Subcutaneous abdominal adipose tissue (tissue), 5 donors: ENCODE data around the gene PPIH.
A peak's percentile ranks its signal among the peaks of the same experiment; 100 is the strongest.
"Not testable (repeated sequence)": the region's sequence is repeated elsewhere in the genome, so short reads cannot be mapped to it uniquely, and the experiment has no call there.

Source experiments
- H3K27ac ChIP-seq: one replicate; pipeline ENCODE4 v1.7.0; 2013; ENCODE audit warnings: low read depth, mild to moderate bottlenecking, inconsistent platforms, low read length, moderate library complexity
- H3K27me3 ChIP-seq, 5 donors: one replicate each; pipeline ENCODE4 v1.7.0; 2013; ENCODE audit warnings: low read length in 5 of 5, inconsistent platforms in 1 of 5; ENCODE audit not compliant: control insufficient read depth in 5 of 5, insufficient read depth in 4 of 5
- H3K36me3 ChIP-seq, 5 donors: one replicate each; pipeline ENCODE4 v1.7.0; 2013; ENCODE audit warnings: low read length in 5 of 5; ENCODE audit not compliant: control insufficient read depth in 5 of 5, insufficient read depth in 5 of 5
- H3K4me1 ChIP-seq, 5 donors: one replicate each; pipeline ENCODE4 v1.7.0; 2013; ENCODE audit warnings: low read length in 5 of 5, mild to moderate bottlenecking in 3 of 5, moderate library complexity in 1 of 5; ENCODE audit not compliant: control insufficient read depth in 5 of 5, insufficient read depth in 5 of 5
- H3K4me3 ChIP-seq, 5 donors: one replicate each; pipeline ENCODE4 v1.7.0; 2013; ENCODE audit warnings: low read length in 5 of 5, low read depth in 1 of 5
- H3K9ac ChIP-seq, 5 donors: one replicate each; pipeline ENCODE4 v1.7.0; 2013; ENCODE audit warnings: low read length in 5 of 5, mild to moderate bottlenecking in 4 of 5, moderate library complexity in 3 of 5
- H3K9me3 ChIP-seq, 5 donors: one replicate each; pipeline ENCODE4 v1.7.0; 2013; ENCODE audit warnings: low read length in 5 of 5; ENCODE audit not compliant: control insufficient read depth in 5 of 5
- donor health status: healthy.
- donor health status: healthy.
- donor health status: healthy.
- donor health status: healthy.
- donor health status: healthy.

Gene PPIH

DNA sequence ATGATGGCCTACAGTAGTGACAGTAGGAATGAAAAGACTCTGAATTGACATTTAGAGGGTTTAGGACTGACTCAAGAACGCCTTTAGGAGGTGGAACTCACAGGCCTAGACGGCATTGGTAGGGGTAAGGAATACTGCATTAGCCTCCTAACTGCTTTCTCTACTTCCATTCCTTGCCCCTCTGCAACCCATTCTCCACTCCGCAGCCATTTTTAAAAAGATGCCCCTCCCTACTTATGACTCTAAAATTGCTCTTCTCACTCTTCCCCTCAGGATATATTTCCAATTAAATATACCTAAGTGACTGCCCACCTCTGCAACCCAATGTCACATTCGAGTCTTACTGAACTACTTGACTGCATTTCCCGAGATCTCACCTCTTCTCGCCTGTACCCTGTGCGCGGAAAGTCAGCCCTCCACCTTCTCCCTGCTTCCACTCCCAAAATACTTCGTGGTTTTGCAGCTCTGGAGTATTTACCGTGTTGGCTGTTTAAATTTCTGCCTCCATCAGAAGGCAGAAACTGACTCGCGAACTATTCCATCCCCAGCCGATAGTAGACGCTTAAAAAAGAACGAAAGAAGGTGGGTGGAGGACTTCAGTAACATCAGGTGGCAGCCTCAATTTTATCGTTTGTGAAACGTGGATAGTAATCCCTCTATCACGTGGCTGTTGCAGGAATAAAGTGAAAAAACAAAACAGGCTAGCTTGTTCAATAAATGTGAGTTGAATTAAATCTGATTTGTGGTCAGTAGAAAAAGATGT is 22.9 kb downstream of the PPIH start:
- peak overlapping the region; percentile 73 to 99 (median 91) for H3K9ac ChIP-seq
- H3K4me1 ChIP-seq, result peaks cover 0 to 52% (median 46%) of the 10 kb centered on the region in 5 donors

DNA sequence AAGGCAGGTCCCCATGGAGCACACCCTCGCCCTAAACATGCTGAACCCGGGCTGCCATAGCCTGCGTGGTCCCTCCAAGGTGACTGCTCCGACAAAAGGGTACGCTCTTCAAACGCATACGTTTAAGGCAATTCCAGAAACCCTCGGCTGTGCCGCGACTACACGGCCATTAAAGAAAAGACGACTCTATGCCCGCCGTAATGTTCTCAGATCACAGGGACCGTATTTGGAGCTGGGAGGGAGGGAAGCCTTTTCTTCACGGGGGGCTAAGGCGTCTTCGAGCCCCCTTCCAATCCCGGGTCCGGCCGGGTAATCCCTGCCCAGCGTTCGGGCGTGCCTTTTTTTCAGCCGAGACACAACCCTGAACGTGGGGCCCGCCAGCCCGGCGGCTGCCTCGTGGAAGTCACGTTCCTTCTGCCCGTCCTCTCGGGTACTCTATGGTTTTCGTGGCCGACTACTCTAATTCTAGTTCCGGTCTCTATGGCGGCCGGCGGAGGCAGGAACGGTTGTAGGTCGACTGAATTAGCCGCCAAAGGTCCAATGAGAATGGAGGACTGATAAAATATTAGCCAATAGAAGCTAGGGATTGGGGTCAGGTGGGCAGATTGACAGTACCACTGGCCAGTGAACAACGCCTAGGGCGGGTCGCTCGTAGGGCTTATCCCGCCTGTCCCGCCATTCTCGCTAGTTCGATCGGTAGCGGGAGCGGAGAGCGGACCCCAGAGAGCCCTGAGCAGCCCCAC is 23.7 kb downstream of the PPIH start, which contains the start of gene YBX1:
Gene YBX1 (plus strand): TSS at position 678 of the 743 bp plus-strand sequence. CDS start 148 bp downstream, outside the sequence.
- Histone ChIP-seq H3K27ac (peak within 1 kb of the TSS; percentile 94), H3K4me1 (peaks cover 0 to 60% (median 54%) of the 10 kb centered on the region in 5 donors), H3K36me3 (peaks cover 0 to 4% (median 2%) of the 10 kb centered on the region in 5 donors), H3K27me3 (no peaks in the 10 kb centered on the region), H3K9me3 (no peaks in the 10 kb centered on the region), H3K4me3 (peak within 1 kb of the TSS; percentile 76 to 97 (median 84)), H3K9ac (peak within 1 kb of the TSS; percentile 73 to 99 (median 91))

More for the DNA sequence above, 22.9 kb downstream of the PPIH start:
- peak overlapping the region; percentile 94 for H3K27ac ChIP-seq
- no peaks in the 10 kb centered on the region for H3K9me3 ChIP-seq
- peak overlapping the region; percentile 76 to 97 (median 84) for H3K4me3 ChIP-seq
- H3K27me3 ChIP-seq, result no peaks in the 10 kb centered on the region
- H3K36me3 ChIP-seq, result peaks cover 0 to 4% (median 4%) of the 10 kb centered on the region in 5 donors

DNA sequence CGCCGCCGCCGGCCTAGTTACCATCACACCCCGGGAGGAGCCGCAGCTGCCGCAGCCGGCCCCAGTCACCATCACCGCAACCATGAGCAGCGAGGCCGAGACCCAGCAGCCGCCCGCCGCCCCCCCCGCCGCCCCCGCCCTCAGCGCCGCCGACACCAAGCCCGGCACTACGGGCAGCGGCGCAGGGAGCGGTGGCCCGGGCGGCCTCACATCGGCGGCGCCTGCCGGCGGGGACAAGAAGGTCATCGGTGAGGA is 24.2 kb downstream of the PPIH start:
- H3K27ac ChIP-seq, H3K36me3 ChIP-seq, H3K9me3 ChIP-seq, H3K27me3 ChIP-seq: not testable (repeated sequence)
- Histone ChIP-seq H3K4me1 (peaks cover 0 to 64% (median 56%) of the 10 kb centered on the region in 5 donors), H3K4me3 (peak overlapping the region in 4 of 5 donors; percentile 59 to 84 (median 78)), H3K9ac (peak overlapping the region in 2 of 5 donors; percentile 52 to 97)

DNA sequence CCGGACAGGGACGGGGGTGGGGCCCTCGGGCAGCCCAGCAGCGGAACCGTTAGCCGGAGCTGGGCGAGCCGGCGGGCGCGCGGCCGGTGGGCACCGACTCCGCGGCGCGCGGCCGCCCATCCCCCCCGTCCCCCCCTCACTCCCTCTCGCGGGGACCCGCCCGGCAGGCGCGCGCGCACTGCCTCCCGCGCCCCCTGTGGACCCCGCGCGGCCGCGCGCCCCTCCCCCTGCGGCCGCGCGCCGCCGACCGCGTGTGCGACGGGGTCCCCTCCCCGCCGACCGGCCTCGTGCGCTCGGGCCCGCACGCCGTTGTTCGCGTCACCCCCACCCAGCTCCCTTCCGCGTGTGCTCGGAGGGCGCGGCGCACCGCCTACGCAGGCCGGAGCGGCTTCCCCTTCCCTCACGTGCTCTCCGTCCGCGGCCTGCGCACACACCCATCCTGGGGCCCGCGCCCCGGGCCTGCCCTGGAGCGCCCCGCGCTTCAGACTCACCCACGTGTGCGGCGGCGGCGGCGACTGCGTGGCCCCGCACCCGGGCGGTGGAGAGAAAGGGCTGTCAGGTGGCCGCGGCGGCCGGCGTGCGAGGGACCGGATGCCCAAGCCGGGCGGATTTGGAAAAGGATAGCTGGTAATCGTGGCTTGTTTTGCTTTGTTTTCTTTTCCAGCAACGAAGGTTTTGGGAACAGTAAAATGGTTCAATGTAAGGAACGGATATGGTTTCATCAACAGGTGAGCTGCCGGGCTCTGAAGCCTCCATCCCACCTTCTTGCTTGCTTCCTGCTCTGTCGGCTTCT is 24.7 kb downstream of the PPIH start:
- Histone ChIP-seq H3K27me3 (no peaks in the 10 kb centered on the region), H3K9me3 (no peaks in the 10 kb centered on the region), H3K9ac (peak overlapping the region; percentile 12 to 88 (median 52)), H3K27ac (peak overlapping the region; percentile 38), H3K36me3 (peaks cover 0 to 8% (median 4%) of the 10 kb centered on the region in 5 donors), H3K4me1 (peaks cover 0 to 68% (median 60%) of the 10 kb centered on the region in 5 donors), H3K4me3 (peak overlapping the region; percentile 67 to 82 (median 76))

DNA sequence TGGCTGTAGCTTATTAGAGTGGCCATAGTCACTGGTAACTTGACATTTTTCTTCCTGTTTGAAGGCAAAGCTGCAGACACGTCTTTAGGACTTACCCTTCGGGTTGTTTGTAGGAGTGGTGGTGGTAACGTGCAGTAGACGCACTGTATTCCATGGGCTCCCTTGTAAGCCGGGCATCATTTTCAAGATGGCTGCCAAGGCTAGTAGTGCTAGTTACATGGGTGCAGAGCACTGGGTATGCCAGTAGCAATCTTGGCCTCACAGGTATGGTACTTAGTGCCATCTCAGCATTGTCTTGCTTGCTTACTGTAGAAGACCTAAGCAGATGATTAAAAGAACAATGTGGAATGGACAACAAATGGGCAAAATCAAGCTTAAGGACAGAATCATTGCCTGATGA is 25.9 kb downstream of the PPIH start:
- Histone ChIP-seq H3K36me3 (peaks cover 0 to 8% (median 4%) of the 10 kb centered on the region in 5 donors), H3K9ac (peak overlapping the region in 3 of 5 donors; percentile 48 to 88 (median 82)), H3K4me3 (peak overlapping the region; percentile 51 to 80 (median 76)), H3K9me3 (no peaks in the 10 kb centered on the region), H3K27me3 (no peaks in the 10 kb centered on the region), H3K27ac (no peak overlapping the region), H3K4me1 (peaks cover 0 to 79% (median 71%) of the 10 kb centered on the region in 5 donors)

DNA sequence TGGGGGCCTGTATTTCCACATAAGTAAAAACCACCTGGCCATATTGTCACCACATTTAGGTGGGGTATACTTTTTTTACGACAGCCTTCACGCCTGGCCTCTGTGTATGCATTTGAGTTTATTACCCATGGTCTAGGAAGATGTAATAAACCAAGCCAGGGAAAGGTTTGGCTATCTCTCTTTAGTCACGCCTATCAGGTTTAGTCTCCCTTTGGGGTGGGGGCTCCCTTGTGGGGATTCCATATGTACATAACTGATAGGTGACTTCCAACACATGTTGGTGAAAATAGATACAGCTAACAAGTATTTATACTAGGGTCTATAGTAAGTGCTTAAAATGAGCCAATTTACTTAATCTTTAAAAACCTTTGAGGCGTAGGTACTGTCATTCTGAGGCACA is 28.2 kb downstream of the PPIH start:
- Histone ChIP-seq H3K27ac (no peak overlapping the region), H3K36me3 (peaks cover 0 to 8% (median 4%) of the 10 kb centered on the region in 5 donors), H3K27me3 (no peaks in the 10 kb centered on the region), H3K9me3 (no peaks in the 10 kb centered on the region), H3K4me1 (peaks cover 0 to 82% (median 67%) of the 10 kb centered on the region in 5 donors), H3K4me3 (peak overlapping the region in 1 of 5 donors; percentile 15), H3K9ac (no peak overlapping the region)

DNA sequence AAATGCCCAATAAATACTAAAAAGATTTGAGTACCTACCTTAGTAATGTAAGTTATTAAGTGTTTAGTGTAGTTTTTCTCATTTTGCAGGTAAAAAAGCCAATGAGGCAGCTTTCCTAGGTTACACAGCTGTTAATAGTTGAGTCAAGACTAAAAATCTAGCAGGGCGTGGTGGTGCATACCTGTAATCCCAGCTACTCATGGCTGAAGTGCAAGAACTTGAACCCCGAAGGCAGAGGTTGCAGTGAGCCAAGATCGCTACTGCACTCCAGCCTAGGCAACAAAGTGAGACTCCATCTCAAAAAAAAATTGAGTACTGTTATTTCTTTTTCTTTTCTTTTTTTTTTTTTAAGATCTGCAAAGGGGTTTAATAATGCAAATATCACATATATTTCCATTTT is 31.7 kb downstream of the PPIH start:
- no peak overlapping the region for H3K4me3 ChIP-seq
- no peaks in the 10 kb centered on the region for H3K27me3 ChIP-seq

DNA sequence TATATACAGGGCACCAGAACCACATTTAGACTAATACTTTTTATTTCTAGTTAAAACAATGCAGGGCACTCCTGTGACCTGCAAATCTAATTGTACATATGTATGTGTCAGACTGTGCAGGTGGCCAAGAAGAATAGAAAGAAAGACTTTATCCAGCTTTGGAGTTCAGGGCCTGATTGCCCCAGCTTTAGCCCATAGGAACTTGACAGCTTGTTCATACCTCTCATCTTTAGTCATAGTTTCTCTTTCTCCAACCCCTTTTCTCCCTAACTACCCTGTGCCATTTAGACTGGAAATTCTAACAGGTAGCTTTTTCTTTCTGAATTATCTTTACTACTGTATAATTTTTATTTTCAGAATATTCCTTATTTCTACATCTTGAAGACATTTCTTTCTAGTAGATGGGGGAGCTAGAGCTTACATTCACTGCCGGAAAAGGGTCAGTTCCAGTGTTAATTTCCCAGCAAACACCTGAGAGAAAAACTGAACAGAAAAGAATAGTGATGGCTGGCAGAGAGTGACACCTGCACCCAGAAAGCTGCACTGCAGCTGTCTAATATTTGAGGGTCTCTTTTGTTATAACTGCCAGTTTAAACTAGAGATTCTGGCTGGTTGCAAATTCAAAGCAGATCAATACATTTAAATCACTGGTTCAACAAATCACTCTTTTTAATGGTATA is 32.4 kb downstream of the PPIH start:
- Histone ChIP-seq H3K27ac (no peak overlapping the region), H3K4me1 (peaks cover 0 to 58% (median 49%) of the 10 kb centered on the region in 5 donors), H3K36me3 (peaks cover 0 to 22% (median 11%) of the 10 kb centered on the region in 5 donors)

More for the DNA sequence above, 31.7 kb downstream of the PPIH start:
- Histone ChIP-seq H3K9ac (no peak overlapping the region), H3K9me3 (no peaks in the 10 kb centered on the region), H3K4me1 (peaks cover 0 to 65% (median 56%) of the 10 kb centered on the region in 5 donors), H3K27ac (no peak overlapping the region), H3K36me3 (peaks cover 0 to 15% (median 9%) of the 10 kb centered on the region in 5 donors)

DNA sequence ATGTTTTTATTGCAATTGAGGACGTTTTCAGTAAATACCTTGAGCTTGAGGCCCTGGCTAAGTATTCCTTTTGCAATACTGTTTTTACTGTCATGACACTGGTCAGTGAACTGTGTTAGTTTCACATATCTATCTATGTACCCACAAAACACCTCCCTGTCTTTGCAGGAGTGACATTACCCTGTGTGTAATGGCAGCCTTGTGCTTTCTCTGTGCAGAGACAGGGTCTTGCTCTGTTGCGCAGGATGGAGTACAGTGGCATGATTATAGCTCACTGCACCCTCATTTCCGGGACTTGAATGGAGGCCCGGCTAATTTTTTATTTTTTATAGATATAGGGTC is 32.9 kb downstream of the PPIH start:
- H3K36me3 ChIP-seq, result peaks cover 3 to 23% (median 11%) of the 10 kb centered on the region in 5 donors
- H3K9ac ChIP-seq, result no peak overlapping the region
- H3K4me3 ChIP-seq, result no peak overlapping the region
- no peaks in the 10 kb centered on the region for H3K27me3 ChIP-seq
- no peak overlapping the region for H3K27ac ChIP-seq
- H3K4me1 ChIP-seq, result peaks cover 0 to 53% (median 44%) of the 10 kb centered on the region in 5 donors
- no peaks in the 10 kb centered on the region for H3K9me3 ChIP-seq

More for the DNA sequence above, 32.4 kb downstream of the PPIH start:
- H3K9me3 ChIP-seq, result no peaks in the 10 kb centered on the region
- no peaks in the 10 kb centered on the region for H3K27me3 ChIP-seq
- no peak overlapping the region for H3K9ac ChIP-seq
- no peak overlapping the region for H3K4me3 ChIP-seq
